HS-27A (cell line): ENCODE results near the gene FPGS.

Experiments
- DNase-seq: peaks from one replicate; pipeline ENCODE4 v3.0.0-alpha.2; 2012; ENCODE audit warnings: low read depth, missing footprints

The FPGS gene

DNA sequence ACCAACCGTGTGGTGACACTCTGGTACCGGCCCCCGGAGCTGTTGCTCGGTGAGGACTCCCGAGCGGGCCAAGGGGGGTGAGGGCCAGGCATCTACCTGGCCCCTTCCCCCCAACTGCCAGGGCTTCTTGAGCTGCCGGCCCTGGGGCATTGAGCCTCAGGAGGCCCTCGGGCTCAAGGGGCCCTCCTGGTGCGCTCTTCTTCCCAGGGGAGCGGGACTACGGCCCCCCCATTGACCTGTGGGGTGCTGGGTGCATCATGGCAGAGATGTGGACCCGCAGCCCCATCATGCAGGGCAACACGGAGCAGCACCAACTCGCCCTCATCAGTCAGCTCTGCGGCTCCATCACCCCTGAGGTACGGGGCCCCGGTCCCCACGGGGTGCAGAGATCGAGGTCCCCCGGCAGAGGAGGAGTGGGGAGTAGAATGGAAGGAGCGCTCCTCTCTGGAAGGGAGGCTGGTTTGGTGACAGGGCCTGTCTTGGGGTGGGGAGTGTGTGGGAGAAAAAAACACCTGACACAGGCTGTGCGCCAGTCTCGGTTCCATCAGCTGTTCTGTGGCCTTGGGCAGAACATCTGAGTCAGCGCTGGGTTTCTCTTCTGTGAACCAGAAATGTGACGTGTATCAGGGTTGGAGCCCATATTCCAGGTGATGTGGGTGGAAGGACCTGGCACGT, 14.2 kb upstream of the FPGS start:
- no peak for DNase-seq

- no peak for DNase-seq
These were observed 13.5 kb upstream of the FPGS start for GRCh38 chr9:127789179-127789578.

- DNase-seq = no peak
These were observed 12.4 kb upstream of the FPGS start for GRCh38 chr9:127790094-127790855.

DNA sequence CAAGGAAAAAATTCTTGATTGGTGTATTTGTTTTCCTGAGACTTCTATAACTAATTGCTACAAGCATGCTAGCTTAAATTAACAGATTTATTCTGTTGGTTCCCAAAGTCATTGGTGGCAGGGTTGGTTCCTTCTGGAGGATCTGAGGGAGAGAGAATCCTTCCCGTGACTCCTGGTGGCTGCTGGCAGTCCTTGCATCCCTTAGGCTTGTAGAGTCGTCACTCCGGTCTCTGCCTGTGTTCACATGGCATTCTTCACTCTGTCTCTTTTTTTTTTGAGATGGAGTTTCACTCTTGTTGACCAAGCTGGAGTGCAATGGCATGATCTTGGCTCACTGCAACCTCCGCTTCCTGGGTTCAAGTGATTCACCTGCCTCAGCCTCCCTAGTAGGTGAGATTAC, 11.6 kb upstream of the FPGS start:
- no peak for DNase-seq

GRCh38 chr9:127792417-127793031, 10.2 kb upstream of the FPGS start:
- DNase-seq = no peak

- no peak for DNase-seq
These were observed 9.5 kb upstream of the FPGS start for GRCh38 chr9:127793093-127793708.

GRCh38 chr9:127794001-127794791, 8.5 kb upstream of the FPGS start:
- no peak for DNase-seq

DNA sequence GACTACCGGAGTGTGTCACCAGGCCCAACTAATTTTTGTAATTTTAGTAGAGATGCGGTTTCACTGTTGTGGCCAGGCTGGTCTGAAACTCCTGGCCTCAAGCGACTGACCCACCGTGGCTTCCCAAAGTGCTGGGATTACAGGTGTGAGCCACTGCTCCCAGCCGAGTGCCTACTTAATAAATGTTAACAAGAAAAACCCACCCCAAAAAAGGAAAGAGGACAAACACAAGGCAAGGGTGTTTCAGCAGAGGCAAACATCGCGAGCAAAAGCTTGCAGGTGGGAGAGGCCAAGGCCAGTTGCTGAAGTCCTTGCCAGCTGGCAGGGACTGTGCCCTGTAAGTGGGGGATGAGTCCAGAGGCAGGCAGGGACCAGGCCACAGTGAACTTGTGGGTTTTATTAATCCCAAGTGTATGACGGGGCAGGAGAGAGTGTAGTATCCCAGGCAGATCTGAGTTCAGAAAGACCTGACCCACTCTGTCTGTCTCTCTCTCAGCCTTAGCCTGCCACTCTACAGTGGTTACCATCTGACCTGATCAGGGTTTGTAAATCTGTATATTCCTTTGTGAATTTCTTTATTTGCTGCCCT, 6.4 kb upstream of the FPGS start:
- no peak for DNase-seq

DNA sequence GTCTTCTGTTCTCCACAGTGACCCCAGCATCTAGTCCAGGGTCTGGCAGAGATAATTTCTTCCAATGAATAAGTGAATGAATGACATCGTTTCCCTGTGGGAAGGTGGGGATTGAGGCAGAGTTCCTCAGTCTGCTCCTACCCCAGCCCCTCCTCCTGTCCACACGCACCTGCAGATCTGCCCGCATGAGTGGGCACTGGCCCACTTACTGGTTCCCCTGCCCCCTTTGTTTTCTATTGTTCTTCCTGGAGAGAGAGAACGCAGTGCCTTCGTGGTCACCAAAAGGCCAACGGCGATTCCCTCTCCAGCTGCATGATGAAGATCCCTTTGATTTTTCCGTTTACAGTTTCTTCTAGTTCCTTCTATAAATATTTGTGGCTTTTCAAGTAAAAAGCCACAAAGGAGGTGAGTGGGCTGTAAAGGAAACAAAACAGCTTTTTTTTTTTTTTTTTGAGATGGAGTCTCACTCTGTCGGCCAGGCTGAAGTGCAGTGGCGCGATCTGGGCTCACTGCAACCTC, 5.8 kb upstream of the FPGS start:
- no peak for DNase-seq

GRCh38 chr9:127801955-127802575, 617 bp upstream of the FPGS start:
- no peak for DNase-seq

DNA sequence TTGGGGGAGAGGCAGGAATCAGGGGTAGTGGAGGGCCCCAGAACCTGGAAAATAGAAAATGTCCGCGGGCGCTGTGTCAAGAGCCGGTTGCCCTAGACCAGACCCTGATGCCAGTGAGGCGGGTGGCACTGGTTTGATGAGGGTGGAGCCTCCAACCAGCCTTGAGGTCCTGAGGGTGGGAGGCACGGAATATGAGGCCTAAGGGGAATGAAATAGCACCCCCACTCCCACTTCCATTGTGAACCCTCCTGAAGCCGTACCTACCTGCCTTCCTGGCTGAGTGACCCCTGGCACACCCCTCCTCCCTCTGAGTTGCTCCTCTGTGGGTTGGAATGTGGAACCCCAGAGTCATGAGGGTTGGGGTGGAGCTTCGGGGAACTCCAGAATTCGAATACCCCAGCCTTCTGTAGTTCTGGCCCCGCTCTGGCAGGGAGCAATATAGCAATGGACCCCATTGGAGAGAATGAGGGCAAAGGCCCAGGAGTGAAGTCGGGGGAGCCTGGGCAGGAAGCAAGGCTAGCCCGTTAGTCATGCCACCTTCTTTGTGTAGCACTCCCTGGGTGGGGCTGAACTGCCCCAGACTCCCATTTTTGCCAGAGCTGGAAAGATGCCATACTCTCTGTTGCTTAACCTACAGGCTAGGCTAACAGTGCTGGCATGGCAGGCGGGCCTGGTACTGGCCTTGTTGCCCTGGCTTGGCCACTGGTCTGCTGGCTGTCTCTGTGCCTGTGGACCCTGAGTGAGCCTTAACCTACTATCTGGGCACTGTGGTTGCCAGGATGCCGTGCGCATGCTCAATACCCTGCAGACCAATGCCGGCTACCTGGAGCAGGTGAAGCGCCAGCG, 1.0 kb downstream of the FPGS start:
- DNase-seq = peak; percentile 42

GRCh38 chr9:127805620-127806019, 2.9 kb downstream of the FPGS start:
- no peak for DNase-seq

DNA sequence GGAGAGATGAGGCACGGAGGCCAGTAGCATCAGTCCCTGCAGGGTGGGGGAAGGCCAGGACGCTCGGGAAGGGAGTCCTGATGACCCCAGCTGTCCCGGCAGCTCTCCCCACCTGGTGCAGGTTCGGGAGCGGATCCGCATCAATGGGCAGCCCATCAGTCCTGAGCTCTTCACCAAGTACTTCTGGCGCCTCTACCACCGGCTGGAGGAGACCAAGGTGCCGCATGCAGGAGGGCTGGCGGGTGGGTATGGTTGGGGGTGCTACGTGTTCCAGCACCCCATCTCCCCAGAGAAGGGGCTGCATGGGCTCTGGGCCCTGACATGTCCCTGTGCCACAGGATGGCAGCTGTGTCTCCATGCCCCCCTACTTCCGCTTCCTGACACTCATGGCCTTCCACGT, 4.2 kb downstream of the FPGS start:
- DNase-seq = no peak

DNA sequence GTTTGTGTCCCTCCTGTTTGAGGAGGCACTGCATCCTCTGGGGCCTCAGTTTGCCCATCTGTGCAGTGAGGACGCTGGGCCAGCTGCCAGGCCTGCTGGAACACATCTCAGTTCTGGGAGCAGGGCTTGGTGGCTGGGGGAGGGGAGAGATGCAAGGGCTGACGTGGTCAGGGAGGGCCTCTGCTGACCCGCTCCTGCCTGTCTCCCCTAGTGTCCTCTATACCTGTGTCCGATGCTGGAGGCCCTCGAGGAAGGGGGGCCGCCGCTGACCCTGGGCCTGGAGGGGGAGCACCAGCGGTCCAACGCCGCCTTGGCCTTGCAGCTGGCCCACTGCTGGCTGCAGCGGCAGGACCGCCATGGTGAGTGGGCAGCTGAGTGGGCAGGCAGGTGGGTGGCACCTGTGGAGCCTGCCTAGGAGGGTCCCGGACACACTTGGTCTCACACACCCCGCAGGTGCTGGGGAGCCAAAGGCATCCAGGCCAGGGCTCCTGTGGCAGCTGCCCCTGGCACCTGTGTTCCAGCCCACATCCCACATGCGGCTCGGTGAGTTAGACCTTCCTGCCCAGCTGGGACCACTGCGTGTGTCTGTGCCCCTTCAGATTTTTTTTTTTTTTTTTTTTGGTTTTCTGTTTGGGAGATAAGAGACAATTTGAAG, 5.8 kb downstream of the FPGS start:
- DNase-seq = no peak

DNA sequence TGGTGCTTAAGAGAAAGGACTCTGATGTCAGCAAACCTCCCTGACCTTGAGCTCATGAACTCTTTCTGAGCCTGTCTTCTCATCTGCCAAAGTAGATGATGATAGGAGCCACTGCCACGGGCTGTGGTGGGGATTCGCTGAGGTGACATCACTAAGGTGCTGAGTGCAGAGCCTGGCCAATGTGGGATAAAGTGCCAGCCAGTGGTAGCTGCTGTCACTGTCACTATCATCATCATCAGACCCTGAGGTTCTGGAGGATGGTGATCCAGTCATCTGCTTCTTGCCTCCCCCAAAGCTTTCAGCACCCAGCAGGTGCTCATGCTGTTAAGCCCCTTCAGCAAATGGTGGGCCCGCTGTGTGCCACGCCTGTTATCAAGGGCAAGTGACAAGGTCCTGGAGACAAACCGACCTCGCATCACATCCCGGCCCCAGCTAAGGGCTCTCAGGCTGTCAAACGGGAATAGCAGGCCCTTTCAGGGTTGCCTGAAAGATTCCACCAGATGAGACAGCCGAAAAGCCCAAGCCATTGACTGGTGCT, 6.4 kb downstream of the FPGS start:
- no peak for DNase-seq

DNA sequence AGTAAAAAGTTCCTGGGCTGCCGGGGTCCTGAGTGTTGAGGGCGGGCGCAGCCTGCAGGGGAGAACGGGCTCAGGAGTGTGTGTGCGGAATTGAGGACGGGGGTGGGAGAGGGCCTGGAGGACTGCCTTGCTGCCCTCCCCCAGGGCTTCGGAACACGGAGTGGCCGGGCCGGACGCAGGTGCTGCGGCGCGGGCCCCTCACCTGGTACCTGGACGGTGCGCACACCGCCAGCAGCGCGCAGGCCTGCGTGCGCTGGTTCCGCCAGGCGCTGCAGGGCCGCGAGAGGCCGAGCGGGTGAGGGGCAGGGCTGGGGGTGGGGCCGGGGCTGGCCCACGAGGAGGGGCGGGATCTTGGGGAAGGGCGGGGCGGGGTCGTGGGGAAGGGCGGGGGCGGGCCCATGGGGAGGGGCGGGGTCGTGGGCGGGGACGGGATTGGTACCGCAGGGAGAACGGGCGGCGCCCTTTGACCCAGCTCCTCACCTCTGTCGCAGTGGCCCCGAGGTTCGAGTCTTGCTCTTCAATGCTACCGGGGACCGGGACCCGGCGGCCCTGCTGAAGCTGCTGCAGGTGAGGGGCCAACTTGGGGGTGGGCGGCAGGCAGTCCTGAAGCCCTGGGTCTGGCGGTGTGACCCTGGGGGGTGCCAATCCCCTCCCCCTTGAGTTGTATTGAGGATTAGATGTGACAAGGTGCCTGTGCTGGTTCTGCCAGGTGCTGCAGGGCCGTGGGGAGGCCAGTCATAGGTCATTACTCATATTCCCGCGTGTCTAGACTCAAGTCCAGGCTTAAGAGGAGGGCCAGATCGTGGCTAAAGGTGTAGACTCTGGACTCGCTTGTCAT, 7.1 kb downstream of the FPGS start:
- DNase-seq = no peak

GRCh38 chr9:127810378-127811187, 7.9 kb downstream of the FPGS start:
- no peak for DNase-seq
